ENCODE data around the gene KIF14. TPM values are rescaled to one million over a fixed set of nuclear protein-coding genes. Genes with fewer than 3 reads are reported as not detected.

Gene KIF14
- total and polyA plus RNA-seq, 2 of the 13 experiments (the other 11 are each of a cell fraction or from before 2014, with no cell fraction given), result 3.3 to 11.2 TPM

DNA sequence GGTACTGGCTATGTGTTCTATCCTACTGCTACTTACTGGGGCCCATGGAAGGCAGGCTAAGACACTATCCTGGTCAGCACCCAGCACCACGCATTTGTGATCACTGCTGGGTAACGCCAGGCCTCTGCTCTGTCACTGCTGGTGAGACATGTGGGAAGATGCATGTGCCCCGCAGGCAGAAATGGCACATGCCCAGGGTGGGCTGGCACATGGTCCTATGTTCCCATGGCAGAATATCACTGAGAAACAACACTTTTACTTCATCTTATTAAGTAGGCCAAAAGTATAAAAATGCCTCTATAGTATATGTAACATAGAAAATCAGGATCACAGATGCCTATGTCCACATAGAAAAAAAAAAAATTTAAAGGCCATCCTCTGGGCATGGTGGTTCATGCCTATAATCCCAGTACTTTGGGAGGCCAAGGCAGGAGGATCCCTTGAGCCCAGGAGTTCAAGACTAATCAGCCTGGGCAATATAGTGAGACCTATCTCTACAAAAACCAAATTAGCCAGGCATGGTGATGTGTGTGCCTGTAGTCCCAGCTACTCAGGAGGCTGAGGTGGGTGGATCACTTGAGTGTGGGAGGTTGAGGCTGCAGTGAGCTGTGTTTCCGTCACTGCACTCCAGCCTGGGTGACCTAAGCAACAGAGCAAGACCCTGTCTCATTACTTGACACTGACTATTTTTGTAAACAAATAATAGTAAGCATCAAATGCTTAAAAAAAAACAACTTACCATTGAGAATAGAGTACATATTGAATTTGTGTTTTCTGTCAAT lies 37.7 kb upstream of the KIF14 start:
- ChIA-PET CTCF (ENCODE audit: low intra/inter-chr PET ratio, low total read pairs) (no interaction called here), POLR2A (interaction anchor here (1.8 kb wide), 1 partner anchor 11 kb away, joined by 6 read pairs; the partner anchor contains the start of gene DDX59)
- no TSS peak for BruUV-seq (replicated peaks)
- ATAC-seq, result no peak
- WGBS (ENCODE audit: low lambda C conversion rate), result 95% methylated on average over 4 of the region's 4 CpGs
- Histone ChIP-seq H3K4me3 (replicated peaks in 1 of 3; ENCODE audit: insufficient read depth in 1 of 3, low read depth in 2 of 3, low read length in 3 of 3) (no peak overlapping the region), H3K79me2 (ENCODE audit: insufficient read depth, low read length) (no peaks in the 10 kb centered on the region), H4K20me1 (ENCODE audit: insufficient read depth, low read length) (no peaks in the 10 kb centered on the region), H3K9ac (ENCODE audit: insufficient read depth, low read depth, low read length) (no peak overlapping the region), H3K4me2 (ENCODE audit: low read depth, low read length) (no peak overlapping the region), H3K27ac (ENCODE audit: extremely low read length, insufficient read depth, low read length) (no peak overlapping the region), H3K27me3 (ENCODE audit: control insufficient read depth in 1 of 2, insufficient read depth in 2 of 2, low read length in 2 of 2) (no peaks in the 10 kb centered on the region), H3K4me1 (ENCODE audit: insufficient read depth, low read length) (no peaks in the 10 kb centered on the region), H3K9me3 (ENCODE audit: low read length) (no peaks in the 10 kb centered on the region), H2AFZ (ENCODE audit: low read length) (no peak overlapping the region), H3K36me3 (replicated peaks in 1 of 2; ENCODE audit: control insufficient read depth in 1 of 2, insufficient read depth in 2 of 2, low read length in 2 of 2) (peaks cover 8 to 49% of the 10 kb centered on the region in 2 experiments)
- TF ChIP-seq, protein P1, sequence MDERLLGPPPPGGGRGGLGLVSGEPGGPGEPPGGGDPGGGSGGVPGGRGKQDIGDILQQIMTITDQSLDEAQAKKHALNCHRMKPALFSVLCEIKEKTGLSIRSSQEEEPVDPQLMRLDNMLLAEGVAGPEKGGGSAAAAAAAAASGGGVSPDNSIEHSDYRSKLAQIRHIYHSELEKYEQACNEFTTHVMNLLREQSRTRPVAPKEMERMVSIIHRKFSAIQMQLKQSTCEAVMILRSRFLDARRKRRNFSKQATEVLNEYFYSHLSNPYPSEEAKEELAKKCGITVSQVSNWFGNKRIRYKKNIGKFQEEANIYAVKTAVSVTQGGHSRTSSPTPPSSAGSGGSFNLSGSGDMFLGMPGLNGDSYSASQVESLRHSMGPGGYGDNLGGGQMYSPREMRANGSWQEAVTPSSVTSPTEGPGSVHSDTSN (CRISPR knock-in tag; IDR thresholded peaks at IDR 0.05), result no peak
- no peak for TF ChIP-seq AKAP8 (CRISPR knock-in tag; IDR thresholded peaks at IDR 0.05)
- TF ChIP-seq, protein P2, sequence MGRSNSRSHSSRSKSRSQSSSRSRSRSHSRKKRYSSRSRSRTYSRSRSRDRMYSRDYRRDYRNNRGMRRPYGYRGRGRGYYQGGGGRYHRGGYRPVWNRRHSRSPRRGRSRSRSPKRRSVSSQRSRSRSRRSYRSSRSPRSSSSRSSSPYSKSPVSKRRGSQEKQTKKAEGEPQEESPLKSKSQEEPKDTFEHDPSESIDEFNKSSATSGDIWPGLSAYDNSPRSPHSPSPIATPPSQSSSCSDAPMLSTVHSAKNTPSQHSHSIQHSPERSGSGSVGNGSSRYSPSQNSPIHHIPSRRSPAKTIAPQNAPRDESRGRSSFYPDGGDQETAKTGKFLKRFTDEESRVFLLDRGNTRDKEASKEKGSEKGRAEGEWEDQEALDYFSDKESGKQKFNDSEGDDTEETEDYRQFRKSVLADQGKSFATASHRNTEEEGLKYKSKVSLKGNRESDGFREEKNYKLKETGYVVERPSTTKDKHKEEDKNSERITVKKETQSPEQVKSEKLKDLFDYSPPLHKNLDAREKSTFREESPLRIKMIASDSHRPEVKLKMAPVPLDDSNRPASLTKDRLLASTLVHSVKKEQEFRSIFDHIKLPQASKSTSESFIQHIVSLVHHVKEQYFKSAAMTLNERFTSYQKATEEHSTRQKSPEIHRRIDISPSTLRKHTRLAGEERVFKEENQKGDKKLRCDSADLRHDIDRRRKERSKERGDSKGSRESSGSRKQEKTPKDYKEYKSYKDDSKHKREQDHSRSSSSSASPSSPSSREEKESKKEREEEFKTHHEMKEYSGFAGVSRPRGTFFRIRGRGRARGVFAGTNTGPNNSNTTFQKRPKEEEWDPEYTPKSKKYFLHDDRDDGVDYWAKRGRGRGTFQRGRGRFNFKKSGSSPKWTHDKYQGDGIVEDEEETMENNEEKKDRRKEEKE (IDR thresholded peaks at IDR 0.05), result no peak
- TF ChIP-seq, protein P3, sequence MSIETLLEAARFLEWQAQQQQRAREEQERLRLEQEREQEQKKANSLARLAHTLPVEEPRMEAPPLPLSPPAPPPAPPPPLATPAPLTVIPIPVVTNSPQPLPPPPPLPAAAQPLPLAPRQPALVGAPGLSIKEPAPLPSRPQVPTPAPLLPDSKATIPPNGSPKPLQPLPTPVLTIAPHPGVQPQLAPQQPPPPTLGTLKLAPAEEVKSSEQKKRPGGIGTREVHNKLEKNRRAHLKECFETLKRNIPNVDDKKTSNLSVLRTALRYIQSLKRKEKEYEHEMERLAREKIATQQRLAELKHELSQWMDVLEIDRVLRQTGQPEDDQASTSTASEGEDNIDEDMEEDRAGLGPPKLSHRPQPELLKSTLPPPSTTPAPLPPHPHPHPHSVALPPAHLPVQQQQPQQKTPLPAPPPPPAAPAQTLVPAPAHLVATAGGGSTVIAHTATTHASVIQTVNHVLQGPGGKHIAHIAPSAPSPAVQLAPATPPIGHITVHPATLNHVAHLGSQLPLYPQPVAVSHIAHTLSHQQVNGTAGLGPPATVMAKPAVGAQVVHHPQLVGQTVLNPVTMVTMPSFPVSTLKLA (IDR thresholded peaks at IDR 0.05), result peak; percentile 95
- no peak for TF ChIP-seq NKX3-1 (CRISPR knock-in tag; IDR thresholded peaks at IDR 0.05)
- TF ChIP-seq ZBTB7A (CRISPR knock-in tag; IDR thresholded peaks at IDR 0.05), result no peak
- TF ChIP-seq SRSF1 (optimal IDR thresholded peaks at IDR 0.05; ENCODE audit: low read depth, low read length), result no peak
- TF ChIP-seq ZNF652 (CRISPR knock-in tag; IDR thresholded peaks at IDR 0.05; ENCODE audit: borderline replicate concordance, low read depth), result no peak
- in situ Hi-C loops (cut with HindIII; ENCODE audit: extremely low pct_ligation_motif_present, low pct_unique_long_range_greater_than_20kb) (no loop called here), intact Hi-C loops (cut with micrococcal nuclease; ENCODE audit: unreplicated experiment) (no loop called here)
- FAIRE-seq, result no peak
- no peak for DNase-seq (ENCODE audit: low spot score)
